Renal cortex interstitium (tissue), 11 donors: ENCODE results near the gene CIB1. TPM values are rescaled to one million over a fixed set of nuclear protein-coding genes. Genes with fewer than 3 reads are reported as not detected.
A peak's percentile ranks its signal among the peaks of the same experiment; 100 is the strongest.

Experiments used
- DNase-seq, 11 donors: peaks; one replicate each; pipeline ENCODE4 v3.0.0-alpha.2; 2013; ENCODE audit warnings: low read depth in 9 of 11, low spot score in 4 of 11; ENCODE audit errors: extremely low read depth in 1 of 11
- polyA plus RNA-seq, 3 donors: library from polyadenylated mRNA; unstranded; fragments of 120-200 nt; gene quantifications; one replicate each; pipeline ENCODE4 v1.2.1, GENCODE V29; 2013; ENCODE audit not compliant: insufficient read length in 3 of 3

The CIB1 gene
- polyA plus RNA-seq, 3 donors, result 49.7 to 57.0 (median 55.4) TPM

DNA sequence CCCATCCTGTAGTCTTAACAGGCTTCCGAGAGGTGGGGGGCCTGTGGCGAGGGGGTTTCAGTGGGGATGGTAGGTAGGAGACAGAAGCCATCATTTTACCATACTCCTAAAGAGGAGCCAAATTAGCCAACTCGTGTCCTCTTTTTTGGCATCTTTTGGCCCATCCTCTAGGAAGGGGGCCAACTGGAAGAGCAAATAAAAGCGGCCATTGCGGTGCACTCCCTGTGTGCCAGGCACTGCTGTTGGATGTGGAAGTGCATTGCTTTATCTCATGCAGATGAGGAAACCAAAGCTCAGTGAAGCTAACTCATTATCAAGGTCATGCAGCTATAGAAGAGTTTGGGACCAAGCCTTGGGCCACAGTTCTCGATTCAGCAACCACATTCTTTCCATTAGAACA lies 26.5 kb downstream of the CIB1 start:
- no peak for DNase-seq

DNA sequence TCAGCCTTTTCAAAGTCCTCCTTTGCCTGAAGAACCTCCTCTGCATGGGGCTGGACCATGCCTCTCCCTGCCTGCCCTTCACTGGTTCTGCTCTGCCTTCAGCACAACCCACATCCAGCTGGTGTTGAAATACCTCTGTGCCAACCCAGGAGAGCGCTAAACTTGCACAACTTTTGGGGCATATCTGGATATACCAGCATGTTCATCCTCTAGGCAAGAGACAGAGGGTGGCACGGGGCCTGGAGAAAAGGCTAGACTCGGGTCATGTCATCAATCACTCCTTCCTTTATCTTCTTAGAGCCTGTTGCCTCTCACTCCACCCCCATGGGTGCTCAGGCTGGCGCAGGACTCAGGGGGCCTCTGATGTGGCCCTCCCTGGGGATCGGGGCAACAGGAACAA lies 27.9 kb downstream of the CIB1 start:
- no peak for DNase-seq

DNA sequence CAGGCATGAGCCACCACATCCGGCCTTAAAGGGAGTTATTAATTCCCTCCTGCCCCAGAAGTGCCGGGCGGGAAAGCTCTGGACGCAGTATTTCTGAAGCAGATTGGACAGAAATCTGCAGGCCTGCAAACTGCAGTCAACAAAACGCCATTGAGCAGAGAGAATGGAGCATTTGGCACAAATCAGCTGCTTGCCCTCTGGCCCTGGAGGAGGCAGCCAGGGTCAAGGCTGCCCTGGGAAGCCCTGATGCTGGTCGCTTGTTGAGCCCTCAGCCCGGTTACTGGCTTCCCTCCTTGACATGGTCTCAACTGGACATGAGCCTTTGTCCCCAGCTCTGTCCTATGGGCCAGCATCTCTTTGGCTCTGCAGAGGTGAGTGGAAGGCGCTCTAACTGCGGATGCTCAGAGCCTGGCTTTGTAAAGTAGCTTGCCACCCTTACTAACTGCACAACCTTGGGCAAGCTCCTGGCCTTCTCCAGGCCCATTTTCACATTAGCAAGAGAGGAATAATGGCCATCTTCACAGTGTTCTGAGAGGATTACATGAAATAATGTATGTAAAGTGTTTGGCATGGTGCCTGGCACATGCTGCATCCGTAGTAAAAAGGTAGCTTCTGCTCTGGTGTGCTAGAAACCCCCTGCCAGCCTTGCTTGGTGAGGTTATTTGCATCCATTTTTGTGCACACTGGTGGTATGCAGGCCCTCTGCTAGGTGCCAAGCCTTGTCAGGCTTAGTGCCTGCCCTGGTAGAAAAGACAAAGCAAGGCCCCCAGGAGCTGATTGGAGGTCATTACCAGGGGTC lies 28.5 kb downstream of the CIB1 start:
- no peak for DNase-seq

DNA sequence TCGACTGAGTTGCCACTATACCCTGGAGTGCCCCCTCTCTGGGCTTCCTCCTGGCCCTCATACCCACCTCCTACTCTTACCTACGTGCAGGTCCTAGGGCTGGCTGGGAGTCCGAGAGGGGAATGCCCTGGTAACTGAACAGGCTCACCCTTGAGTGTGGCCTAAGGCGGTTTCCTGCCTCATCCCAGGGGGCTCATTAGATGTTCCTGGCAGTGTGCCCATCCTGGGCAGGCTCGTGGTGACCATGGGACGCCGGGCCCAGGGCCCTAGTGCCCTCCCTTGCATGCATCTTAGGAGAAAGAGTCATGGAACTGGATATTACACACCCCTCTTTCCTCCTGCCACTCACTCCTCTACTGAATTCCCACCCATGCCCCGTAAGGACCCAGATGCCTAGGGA lies 29.8 kb downstream of the CIB1 start:
- DNase-seq, result no peak

DNA sequence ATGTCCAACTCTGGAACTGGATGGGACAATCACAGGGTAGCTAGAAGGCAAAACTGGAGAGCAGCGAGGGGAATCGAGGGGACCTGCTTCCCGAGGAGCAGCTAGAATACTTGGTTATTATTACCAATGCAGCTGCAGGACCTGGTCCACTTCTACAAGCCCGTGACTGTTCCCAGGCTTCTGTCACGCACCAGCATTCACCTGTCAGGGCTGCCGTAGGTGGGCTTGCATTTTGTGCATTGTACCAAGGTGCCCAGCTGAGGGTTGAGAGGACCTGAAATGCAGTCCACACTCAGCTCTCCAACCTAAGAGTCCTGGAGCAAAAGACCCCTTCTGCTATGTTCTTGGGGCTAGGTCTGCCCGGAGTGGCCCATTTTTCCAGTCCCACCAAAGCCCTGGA lies 30.3 kb downstream of the CIB1 start:
- DNase-seq, result no peak

DNA sequence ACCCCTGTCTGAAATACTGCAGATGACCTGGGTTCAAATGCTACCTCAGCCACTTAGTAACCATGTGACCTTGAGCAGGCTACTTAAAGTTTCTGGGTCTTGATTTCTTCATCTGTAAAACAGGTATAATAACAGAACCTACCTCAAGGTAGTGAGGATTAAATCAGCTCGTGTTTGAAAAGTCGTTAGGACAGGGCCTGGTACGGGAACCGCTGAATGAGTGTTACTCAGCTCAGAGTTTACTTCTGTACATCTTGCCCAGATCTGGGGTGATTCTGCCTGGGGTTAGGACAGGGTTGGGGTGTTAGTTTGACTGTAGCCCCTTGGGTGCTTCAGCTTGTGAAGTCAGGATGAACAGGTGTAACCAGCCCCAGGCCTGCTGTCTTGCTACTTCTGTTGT lies 30.8 kb downstream of the CIB1 start:
- no peak for DNase-seq

DNA sequence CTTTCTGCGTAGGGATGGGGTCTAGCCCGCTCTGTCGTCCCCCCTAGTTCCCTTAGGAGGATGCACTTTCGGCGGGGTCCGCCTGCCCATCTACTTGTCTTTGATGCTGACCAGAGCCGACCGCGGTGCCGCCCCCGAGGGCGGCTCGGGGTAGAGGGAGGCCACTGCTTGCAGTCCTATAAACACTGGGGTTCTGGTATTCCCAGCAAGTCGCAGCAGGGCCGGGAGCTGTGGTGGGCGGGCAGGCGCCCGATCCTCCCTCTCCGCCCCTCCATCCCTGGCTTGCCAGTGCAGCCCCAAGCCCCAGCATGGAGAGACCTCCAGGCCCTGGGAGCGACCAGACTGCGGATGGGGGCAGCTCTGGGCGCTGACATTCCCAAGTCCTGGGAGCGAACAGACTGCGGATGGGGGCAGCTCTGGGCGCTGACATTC lies 31.8 kb downstream of the CIB1 start:
- DNase-seq, result no peak

DNA sequence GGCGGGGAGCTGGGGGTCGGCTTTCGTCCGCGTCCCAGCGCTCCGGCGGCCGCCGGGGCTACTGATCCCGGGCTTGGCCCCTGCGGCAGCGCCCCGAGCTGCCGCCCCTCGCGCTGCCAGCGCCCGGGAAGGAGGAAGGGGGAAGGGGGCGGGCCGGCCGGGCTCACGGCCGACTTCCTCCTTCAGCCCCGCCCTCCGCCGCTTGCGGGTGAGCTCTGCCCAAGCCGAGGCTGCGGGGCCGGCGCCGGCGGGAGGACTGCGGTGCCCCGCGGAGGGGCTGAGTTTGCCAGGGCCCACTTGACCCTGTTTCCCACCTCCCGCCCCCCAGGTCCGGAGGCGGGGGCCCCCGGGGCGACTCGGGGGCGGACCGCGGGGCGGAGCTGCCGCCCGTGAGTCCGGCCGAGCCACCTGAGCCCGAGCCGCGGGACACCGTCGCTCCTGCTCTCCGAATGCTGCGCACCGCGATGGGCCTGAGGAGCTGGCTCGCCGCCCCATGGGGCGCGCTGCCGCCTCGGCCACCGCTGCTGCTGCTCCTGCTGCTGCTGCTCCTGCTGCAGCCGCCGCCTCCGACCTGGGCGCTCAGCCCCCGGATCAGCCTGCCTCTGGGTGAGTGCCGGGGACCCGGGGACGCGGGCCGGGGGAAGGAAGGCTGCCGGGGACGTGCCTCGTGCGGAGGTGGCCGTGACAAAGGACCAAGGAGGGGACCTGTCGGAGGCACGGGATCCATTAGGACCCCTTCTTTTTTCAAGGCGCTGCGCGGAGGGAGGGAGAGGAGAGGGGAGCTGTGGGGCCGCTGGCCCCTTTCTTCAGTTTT lies 32.4 kb downstream of the CIB1 start, which contains the start of gene SEMA4B:
Gene SEMA4B, plus strand, starts transcription at position 201 of the 814 bp plus-strand sequence. Its CDS starts 249 bp downstream, at position 450.
- peak in 3 of 11 donors; percentile 62 to 74 (median 72) for DNase-seq

DNA sequence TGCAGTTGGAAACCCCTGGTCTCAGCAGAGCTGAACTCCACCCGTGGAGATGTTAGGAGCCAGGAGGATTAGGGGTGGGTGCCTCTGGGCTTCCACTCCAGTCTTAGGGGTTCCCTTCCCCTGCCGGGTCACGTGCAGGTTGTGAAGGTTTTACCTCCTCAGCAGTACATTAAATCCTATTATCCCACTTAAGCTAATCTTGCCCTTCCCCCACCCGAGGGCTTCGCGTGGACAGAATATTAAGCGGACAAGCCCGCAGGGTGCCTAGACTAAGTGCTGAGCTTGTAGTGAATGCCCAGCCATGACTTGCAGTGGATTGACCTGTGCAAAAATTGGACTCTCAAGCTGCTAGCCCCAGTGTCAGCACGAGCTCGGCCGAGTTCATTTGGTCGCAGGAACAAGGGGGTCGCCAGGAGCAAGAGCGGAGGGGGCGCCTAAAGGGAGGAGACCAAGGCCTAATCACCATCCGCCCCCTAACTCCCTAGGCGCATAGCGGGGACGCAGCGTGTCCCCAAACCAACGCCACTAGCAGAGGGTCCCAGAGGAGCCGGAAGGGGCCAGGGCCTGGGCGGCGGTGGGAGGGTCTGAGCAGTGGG lies 33.1 kb downstream of the CIB1 start:
- no peak for DNase-seq

DNA sequence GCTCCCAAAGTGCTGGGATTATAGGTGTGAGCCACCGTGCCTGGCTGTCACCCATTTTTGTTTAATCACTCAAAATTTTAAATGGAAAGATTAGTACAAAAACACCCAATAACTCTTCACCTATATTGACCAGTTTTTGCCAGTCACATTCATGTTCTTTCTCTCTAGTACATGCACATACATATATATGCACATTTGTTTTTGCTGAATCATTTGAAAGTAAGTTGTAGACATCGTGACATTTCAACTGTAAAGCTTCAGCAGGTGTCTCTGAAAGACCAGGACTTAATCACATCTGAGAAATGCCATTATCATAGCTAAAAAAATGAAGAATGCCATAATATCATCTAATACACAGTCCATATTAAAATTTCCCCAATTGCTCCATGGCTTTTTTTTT lies 39.1 kb downstream of the CIB1 start:
- no peak for DNase-seq

DNA sequence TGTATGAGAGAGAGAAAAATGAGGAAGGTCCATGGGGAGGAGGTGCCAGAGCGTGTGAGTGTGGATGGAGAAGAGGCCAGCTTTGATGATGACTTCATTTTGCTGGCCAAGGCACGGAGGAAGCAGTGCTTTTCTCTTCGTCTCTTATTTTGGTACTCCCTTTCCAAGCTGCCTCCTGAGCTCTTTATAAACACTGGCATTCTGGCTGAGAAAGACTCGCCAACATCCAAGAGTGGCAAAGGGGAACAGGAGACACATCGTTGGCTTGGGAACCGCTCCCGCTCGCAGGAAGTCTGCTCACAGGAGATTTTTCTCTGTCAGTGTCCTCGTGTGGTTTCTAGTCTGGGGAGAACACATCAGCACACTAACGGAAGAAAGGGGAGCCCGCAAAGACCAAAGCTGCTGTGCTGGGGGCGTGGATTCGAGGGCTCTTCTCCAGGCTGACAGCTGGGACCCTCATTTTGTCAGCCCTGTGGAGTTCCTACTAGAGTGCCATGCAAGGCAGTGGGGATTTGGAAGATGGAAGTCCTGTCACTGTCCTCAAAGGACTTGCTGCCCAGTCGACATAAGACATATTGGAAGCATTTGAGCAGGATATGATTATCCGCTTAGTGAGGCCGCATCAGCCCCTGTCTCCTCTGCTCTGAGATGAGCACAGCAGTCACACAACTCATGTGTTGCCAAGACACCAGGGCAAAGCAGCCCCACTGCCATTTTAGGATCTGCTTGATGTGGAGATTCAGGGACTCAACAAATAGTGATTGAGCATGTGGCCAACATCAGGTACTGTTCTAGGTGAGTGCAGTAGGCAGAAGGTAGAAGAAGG lies 40.6 kb downstream of the CIB1 start:
- no peak for DNase-seq

DNA sequence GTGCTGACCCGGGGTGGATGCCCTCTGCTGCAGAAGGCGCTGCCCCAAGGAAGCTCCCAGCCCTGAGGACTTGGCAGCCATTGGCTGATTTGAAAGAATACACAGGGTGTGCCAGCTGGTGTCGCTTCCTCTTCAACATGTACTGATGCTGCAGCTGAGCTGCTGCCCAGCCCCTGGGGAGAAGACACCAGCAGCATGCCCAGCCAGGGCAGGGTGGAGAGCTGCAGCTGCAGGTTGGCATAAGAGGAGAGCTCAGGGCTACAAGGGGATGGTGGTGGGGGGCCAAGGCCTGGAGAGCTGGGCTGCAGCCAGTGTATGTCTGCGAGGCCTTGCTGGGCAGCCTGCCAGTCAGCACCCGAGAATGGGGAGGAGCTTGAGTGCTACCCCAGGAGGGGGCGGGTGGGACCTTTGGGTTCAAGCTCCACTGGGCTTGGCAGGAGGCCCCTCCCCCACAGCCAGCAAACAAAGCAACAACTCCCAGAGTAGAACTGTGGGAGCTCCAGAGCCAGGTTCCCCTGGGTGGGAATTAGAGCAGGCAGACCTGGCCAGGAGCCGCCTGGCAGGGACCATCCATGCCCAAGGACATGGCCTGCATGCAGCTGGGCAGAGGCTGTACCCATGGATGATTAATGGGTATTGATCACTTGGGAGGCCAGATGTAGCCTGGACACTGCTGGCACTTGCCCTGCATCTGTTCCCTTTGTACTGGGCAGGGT lies 41.8 kb downstream of the CIB1 start:
- DNase-seq, result peak in 9 of 11 donors; percentile 72 to 90 (median 84)

DNA sequence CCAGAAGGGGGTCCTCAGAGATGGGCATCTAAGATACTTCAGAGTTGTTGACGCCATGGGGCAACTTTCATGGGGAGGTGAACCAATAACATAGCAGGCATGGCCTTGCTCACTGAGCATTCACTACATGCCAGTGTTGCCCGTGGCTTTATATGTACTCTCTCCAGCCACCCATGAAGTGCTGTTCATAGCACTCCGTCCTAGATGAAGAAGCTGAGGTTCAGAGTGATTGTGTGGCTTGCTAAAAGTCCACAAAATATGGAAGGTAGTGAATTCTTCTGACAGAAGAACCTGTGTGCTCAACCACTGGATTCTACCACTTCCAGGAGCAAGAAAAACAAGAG lies 42.4 kb downstream of the CIB1 start:
- DNase-seq, result no peak

DNA sequence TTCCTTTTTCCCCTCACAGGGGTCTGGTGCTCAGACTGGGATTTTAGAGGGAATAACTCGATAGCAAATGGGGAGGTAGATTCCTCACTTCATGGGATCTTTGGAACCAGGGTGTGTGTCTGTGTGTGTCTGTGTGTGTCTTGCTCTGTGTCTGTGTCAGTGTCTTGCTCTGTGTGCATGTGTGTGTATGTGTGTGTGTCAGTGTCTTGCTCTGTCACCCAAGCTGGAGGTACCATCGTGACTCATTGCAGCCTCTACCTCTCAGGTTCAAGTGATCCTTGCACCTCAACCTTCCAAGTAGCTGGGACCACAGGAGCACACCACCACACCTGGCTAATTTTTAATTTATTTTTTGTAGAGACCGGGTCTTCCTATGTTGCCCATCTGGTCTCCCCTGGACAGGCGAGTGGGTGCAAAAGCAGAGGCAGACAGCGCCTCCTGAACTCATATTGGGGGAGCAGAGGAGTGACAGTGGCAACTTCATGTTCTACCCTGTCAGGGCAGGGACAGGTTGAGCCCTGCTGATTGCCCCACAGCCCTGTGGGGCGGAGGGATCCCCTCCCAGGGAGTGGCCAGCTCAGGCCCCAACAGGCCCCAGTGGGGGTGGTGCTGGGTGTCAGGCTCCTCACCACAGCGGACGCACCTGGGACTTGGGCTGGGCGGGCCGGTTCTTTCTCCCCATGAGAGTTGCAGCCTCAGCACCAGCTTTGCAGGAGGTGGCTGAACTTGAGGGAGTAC lies 43.0 kb downstream of the CIB1 start:
- DNase-seq, result no peak

DNA sequence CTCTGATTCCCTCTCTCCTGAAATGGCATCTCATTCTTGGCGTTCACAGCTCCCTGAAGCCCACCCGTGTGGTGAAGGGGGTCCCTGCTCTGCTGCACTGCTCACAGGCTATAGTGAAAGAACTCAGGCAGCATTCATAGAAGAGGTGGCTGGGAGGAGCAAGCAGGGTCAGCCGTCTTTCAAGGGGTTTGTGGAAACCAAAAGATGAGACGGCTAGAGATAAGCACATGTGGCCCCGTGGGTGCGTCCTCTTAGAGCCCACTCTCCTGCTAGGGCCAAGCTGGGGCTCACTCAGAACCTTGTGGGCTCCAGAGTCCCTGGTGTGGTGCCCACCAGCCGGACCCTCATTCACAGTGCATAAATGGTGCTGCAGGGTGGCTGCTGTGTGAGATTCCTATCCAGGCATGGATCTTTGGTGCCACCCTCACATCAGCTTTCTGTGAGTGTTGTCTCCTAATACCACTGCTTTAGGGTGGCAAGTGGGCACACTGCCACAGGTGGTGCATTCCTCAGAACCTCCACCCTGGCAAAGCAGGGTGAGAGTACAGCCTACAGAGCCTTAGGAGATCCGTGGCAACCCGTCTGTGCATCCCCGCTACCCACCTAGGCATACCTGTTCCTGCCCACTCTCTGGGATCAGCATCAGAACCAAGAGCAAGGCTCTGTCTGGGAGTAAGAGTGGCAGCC lies 43.8 kb downstream of the CIB1 start:
- DNase-seq, result no peak

DNA sequence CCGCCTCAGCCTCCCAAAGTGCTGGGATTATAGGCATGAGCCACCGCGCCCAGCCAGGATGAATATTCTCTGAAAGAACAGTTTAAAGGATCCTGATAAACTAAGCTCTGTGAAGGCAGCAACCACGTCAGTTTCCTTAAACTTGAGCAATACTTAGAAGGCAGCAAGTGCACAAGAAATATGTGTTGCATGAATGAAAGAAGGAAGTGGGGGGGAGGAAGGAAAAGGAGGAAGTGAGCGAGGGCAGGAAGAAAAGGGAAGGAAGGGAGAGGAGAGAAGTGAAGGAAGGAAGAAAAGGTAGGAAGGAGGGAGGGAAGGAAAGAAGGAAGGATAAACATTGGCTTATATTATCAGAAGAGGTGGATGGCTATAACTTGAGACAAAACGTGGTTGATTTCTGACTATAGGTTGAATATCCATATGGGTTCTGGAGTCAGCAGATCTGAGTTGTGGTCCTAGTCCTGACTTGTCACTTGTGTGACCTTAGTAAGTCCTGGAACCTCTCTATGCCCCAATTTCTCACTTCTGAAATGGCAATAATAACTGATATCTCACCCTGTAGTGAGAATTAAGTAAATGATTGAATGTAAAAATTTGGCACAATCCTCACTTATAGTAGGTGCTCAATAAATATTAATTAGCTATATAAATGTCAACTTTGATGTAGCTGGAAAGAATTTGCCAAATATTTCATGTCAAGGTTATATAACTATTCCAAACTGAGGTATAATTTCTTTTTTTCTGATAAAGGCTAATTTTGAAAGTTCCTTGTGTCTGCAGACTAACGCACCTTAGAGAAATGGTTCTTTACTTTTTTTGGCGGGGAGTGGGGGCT lies 44.6 kb downstream of the CIB1 start:
- DNase-seq, result no peak
